Measurements from ENCODE around the gene SMYD3.

Gene SMYD3

DNA sequence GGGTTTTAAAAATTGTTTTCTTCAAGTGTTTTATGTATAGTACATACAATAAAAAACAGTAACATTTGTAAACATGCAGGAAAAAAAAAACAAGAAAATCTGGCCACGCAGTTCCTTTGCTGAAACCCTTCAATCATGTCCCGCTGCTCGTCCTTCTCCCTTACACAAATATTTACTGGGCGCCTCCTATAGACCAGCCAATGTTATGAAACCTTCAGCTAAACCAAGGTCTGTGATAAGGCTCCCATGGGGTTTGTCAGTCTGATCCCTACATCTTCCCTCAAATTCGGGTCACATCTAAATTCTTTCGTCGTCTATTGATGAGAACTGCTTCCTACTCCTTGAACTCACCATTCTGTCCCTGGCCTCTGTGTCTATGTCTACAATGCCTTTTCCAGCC is 583.9 kb downstream of the SMYD3 start:
- DNase-seq: no peak

DNA sequence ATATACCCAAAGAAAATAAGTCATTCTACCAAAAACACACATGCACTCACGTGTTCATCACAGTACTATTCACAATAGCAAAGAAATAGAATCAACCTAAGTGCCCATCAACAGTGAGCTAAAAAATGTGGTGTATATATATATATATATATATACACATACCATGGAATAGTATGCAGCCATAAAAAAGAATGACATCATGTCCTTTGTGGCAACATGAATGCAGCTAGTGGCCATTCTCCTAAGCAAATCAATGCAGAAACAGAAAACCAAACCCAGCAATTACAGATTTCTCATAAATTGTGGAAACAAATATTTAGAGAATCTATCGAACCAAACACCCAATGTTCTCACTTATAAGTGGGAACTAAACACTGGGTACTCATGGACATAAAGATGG is 585.7 kb downstream of the SMYD3 start:
- DNase-seq: no peak

DNA sequence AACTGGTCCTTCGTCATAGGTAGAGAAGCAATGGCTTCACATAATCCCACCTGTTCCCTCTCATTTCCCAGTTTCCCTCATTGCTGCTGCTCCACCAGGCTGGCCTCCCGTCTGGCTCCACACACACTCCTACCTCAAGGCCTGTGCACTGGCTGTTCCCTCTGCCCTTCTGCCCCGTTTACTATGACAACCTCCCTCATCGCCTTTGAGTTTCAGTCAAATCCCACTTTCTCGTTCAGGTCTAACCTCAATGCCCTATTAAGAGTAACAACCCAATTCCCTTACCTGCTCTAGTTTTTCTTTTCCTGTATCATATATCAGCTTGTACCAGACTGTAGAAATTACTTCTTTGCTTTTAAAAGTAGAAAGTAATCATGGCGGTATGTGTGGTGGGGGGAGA is 589.7 kb downstream of the SMYD3 start:
- DNase-seq: no peak

DNA sequence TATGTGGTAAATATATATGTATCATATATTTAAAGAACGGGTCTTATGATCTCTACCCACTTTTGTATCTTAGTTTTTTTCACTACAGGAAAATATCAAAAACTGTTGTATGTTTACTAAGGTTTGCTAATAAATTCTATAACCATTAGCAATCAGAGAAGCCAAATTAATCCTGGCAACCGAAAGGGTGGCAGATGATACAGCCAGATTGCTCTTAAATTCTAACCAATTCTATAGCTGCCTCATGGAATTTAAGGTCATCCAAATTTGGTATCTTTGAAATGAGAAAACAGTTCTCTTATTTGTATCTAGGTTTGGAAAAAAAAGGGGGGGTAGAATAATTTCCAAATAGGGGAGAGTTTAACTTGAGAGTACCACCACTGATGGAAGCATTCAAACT is 591.2 kb downstream of the SMYD3 start:
- DNase-seq: no peak

DNA sequence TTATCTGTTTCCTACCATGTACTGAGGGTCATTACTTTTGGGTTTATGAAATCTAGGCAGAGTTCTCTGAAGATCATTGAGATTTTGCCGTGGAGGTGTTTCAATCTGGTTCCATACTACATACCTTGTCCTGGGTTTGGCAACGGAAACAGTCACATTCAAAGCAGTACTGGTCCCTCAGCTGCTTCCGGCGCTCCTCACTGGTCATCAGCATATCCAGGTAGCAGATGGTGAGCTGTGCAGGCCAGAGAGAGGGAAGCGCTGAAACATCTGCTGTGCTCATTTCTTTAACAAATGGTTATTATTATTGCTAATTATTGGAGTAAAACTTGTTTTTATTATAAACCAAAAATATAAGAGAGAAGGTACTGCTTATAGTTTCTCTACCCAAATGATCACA is 591.7 kb downstream of the SMYD3 start:
- DNase-seq: no peak

DNA sequence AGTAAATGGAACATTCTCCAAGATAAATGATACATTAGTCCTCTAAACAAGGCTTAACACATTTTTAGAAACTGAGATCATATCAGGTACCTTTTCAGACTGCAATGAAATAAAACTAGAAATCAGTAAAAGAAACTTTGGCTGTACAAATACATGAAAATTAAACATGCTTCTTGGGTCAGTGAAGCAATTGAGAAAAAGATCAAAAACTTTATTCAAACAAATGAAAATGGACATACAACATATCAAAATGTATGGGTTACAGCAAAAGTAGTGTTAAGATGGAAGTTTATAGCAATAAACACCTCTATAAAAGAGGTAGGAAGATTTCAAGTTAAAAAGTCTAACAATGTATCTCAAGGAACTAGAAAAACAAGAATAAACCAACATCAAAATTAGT is 598.5 kb downstream of the SMYD3 start:
- DNase-seq: no peak

DNA sequence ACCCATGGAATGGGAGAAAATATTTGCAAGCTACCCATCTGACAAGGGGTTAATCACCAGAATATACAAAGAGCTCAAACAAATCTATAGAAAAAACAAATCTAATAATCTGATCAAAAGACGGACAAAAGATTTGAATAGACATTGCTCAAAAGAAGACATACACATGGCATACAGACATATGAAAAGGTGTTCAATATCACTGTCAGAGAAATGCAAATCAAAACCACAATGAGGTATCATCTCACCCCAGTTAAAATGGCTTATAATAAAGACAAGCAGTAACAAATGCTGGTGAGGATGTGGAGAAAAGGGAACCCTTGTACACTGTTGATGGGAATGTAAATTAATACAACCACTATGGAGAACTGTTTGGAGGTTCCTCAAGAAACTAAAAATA is 600.9 kb downstream of the SMYD3 start:
- DNase-seq: no peak

DNA sequence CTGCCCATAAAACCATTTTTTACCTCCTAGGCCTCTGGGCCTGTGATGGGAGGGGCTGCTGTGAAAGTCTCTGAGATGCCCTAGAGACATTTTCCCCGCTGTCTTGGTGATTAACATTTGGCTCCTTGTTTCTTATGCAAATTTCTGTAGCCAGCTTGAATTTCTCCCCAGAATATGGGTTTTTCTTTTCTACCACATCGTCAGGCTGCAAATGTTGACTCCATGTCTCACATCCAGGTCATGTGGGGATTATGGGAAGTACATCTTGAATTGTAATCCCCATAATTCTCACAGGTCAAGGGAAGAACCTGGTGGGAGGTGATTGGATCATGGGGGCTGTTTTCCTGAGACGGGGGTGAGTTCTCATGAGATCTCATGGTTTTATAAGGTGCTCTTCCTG is 603.2 kb downstream of the SMYD3 start:
- no peak for DNase-seq

DNA sequence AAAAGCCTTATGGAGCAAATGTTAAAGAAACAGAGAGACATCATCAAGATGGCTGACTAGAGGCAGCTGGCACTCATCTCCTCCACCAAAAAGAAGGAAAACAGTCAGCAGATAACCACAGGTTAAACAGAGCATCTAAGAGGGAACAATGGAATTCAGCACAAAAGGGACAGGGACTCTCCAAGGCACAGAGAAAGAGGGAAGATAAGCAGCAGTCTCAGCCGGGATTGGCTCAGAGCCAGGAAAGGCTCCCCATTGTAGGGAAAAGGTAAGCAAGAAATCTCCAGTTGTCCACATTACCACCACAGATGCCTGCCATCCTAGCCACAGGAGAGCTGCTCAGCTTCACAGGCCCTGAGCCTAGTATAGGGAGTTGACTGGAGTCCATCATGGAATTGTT is 605.5 kb downstream of the SMYD3 start:
- DNase-seq: no peak

DNA sequence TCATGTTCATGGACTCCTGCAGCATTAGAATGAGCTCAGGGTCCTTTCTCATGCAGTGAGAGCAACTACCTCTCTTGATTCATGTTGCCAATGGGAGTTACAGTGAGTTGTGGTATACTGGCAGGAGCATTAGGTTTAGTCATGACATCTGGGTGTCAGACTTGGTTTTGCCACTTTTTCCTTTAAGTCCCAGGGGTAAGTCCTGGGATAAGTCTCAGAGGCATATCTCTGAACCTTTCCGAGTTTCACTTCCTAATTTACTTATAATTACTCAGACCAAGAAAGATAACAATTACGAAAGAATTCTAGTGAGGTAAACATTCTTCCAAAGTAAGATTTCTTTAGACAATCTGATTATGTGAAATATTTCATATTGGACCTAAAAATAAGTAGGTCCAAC is 606.0 kb downstream of the SMYD3 start:
- no peak for DNase-seq

DNA sequence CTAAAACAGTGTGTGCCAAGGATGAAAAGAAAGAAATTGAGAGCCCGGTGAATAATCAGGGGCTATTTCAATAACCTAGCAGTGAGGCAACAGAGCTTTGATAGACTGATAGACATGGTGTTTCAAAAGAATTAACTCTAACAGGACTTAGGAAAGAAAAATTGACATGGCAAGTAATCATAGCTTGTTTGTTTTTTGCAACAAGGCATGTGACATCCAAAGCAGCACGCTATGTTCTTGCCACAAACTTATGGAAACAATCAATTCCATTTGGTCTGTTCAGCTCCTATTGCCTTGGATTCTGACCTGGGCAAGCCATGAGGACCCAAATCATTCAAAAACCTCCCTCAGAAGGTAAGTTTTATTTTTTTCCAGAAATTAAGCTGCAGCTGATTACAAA is 608.5 kb downstream of the SMYD3 start:
- no peak for DNase-seq

DNA sequence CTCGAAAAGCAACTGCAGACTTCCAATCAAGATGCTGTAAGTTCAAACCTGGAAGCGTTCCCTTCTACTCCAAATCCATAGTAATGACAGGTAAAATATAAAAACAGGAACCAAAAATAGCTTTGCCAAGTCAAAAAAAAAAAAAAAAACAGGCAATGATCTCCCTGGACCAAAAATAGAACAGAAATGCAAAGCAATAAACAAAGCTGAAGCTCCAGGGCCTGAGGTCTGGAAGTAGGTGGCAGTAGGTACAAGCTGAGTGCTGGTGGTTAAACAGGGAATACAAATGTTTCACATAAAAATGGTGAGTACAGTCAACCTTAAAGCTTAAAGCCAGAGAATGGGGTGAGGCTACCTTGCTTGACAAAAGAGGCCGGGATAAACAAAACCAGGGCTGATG is 610.8 kb downstream of the SMYD3 start:
- DNase-seq: no peak

DNA sequence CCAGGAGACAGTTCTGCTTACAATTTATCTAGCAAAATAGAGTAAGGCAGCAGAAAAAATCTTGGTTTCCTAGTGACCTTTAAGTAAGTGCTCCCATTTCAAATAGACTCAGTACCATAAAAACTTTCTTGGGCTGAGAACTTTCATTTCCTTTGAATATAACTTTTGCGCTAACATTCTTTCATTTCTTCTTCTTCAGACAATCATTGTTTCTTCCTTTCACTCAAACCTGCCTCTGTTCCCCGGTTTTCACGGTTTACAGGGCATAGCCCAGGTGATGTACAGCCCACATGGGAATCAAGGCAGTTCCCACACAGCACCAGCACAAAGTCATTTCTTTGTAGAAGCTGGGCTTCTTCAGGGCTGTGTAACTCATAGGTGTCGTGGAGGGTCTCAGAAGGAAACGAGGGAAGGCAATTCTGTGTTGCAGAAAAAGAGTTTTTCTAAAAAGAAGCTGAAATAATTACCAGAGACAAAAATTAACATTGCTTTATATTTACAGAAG is 611.6 kb downstream of the SMYD3 start:
- DNase-seq: no peak

DNA sequence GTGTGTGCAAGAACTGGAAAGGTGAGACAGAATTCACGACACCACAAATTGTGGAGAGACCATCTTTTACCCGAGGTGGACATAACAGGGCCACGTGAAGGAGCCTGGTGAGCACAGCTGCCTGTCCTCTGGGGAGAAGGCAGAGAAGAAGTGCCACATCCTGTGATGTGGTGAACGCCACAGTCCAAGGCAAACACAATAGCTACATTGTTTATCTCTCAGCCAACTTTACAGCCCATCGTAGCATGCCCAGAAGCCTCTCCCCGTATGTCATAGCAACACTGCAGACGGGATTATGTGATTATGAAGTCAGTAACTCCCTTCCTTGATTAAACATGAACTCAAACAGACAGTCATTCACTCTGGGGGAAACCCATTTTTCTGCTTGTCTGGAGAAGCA is 612.2 kb downstream of the SMYD3 start:
- peak in 3 of 51 donors; percentile 4 to 13 (median 6) for DNase-seq

DNA sequence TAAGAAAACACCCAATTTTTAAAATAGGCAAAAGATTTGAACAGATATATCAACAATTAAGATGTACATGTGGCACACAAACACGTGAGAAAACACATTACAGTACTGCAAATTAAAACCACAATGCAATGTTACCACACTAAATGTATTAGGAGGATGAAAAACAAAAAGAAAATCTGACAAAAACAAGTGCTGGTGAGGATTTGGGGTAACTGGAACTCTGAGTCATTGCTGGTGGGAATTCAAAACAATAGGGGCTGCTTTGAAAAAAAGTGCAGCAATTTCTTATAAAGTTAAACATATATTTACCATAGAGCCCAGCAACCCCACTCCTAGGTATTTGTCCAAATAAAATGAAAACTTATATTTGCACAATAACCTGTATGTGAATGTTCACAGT is 614.1 kb downstream of the SMYD3 start:
- DNase-seq: no peak

DNA sequence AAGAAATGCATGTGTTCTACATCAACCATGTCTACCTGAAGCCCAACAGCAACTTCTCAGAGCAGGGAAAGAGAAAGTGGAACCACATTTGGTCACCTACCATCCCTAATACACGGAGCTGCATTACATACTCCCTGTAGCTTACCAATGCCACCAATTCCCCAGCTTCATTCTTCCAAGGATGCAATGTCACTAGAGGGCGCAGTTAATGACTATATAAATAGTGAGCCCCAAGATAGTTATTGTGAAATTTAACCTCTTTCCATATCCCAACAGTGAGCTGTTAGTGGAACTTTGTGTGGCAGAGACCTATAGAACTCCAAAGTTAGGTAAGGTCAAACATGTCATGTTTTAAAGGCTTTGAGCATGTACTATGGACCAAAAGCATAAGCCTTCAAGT is 618.3 kb downstream of the SMYD3 start:
- DNase-seq: no peak

DNA sequence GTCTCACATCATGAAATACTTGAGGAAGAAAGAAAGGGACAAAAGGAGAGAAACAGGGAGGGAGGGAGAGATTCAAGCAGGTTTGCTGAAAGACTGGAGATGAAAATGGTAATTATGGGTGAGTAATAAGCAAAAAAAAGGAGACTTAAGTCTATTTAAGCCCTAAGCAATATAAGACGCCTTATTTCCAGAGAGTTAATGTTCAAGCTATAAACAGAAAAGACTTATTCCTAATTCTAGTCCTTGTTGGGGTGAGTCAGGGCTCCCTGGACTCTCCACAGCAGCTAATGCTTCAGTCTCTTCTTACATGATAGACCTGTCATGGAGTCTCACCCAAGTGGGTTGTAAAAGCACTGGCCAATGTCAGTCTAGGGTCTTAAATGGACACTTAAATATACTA is 619.2 kb downstream of the SMYD3 start:
- DNase-seq: no peak

DNA sequence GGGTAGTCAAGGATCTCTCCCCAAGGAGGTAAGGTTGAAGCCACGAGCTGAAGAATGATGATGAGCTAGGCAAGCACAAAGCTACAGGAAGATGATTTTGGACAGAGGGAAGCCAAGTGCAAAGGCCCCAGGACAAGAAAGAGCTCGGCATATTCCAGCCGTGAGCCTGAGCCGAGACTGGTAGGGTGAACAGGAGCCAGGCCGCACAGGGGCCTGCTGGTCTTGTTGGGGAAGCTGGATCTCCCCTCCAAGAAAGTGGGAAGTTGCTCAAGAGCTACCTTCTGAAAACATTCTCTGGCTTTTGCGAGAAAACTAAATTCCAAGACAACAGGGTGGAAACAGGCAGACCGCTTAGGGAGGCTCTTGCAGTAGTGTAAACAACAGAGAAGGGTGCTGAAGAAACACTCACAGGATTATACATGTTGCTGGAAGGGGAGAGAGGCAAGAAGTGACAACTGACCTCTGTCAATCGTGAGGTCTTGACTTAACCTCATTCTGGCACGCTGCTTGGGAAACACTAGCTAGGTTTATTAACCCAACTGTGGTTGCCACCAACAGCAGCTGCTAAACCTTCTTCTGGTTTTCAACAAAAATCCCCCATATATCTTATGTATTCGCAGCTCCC is 625.2 kb downstream of the SMYD3 start:
- DNase-seq: no peak

DNA sequence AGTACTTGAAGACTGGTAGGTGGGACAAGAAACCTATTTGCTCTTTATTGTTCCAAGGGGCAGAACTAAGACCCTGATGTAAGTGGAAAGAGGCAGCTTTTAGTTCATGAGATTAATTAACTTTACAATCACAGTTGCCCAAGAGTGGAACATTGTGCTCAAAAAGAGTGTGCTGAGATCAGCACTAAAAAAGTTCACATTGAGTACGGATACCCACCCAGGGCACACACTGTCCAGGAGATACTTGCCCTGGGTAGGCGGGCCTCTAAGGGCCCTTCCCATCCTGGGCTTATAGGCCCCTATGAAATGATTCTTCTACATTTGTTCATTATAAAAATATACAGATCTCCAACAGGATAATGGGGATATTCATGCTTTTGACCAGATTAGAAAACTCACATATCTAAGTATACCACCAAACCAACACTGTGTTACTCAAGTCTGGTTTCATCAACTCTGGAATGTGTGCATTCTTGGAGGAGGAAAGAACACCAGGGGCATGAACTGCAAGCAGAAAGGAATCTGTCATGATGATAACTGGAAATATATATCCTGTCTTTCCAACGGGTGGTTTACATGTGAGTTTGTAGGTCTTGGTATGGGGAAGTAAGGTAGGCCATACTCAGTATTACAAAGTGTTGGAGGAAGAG is 626.2 kb downstream of the SMYD3 start:
- DNase-seq: no peak

DNA sequence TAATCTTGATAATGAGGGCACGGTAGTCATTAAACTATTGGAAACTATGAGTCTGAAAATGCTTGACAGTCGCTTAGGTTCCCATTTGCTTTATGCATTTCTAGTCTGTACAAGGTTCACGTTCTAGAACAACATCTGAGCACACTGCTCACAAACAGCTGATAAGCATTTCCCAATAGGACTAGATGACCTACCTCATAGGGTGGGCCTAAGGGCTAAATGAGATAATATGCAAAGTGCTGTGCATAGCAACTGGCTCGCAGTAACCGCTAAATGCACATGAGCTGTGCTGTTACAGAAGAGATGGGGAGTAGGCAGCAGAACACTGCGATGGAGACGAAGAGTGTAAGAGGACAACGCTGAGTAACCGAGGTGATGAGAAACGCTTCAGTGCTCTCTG is 628.0 kb downstream of the SMYD3 start:
- DNase-seq: no peak

DNA sequence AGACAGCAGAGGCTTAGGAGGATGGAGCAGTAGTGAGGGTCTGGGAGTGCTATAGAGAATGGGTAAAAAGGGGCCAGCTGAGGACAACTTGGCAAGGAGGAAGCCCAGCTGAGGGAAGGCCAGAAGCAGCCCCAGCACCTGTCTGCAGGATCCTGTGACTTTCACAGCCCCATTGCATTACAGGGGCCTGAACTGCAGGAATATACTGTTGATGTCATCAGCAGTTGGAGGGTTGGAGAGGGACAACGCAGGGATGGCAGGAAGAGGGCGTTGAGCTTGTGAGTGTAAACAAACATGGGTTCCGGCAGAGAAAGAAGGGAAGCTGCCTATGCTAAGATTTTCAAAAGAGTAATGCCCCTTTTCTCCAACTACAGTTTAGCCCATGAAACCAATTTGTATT is 628.5 kb downstream of the SMYD3 start:
- DNase-seq: no peak

DNA sequence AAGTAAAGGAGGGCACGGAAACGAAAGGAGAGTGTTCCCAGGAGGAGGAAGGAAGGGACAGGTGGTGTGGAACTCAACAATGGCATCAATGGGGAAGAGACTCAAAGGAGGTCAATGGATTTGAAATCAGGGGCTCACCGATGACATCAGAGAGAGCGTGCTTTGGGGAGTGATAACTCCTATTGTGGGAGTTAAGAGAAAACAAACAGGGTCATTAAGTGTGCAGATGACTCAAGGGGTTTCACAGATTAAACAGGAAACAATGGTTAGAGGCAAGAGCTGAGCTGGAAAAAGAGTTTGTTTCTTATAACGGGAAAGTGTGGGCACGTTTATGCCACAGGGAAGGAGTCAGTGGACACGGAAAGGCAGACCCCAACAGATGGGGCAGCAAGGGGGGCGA is 629.1 kb downstream of the SMYD3 start:
- no peak for DNase-seq

DNA sequence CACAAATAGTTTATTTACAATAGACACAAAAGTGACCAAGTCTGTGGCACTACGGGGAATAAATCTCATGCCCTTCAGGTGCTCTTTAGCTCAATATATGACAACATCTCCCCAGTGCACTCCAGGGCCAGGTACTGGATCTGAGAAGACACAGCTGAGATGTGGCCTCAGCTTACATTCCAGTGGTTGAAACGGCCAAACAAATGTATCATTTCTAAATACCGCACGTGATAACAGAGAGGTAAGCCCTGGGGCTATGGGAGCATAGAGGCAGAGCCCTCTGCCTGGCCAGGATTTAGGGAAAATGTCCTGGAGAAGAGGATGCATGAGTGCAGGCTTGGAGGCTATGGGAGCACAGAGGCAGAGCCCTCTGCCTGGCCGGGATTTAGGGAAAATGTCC is 630.5 kb downstream of the SMYD3 start:
- no peak for DNase-seq

Measured in hypothalamus (tissue), 51 donors.